Fibroblast of lung (primary cell): ENCODE data around the gene LIPH.

Source experiments
- EZH2 ChIP-seq: IDR thresholded peaks from 2 replicates; pipeline ENCODE4 v1.5.1; 2012; ENCODE audit warnings: low read length, control low read depth, mild to moderate bottlenecking; ENCODE audit errors: missing control alignments
- TF ChIP-seq, protein P1 (sequence below), 2 donors: IDR thresholded peaks in 1 of 2; conservative IDR thresholded peaks in 1 of 2; 1 replicate in 1 of 2; 2 replicates in 1 of 2; pipeline ENCODE4 v1.5.1; 2011 to 2012; ENCODE audit warnings: low read length in 2 of 2, control low read depth in 1 of 2, inconsistent platforms in 1 of 2, low read depth in 1 of 2, mild to moderate bottlenecking in 1 of 2

DNA sequence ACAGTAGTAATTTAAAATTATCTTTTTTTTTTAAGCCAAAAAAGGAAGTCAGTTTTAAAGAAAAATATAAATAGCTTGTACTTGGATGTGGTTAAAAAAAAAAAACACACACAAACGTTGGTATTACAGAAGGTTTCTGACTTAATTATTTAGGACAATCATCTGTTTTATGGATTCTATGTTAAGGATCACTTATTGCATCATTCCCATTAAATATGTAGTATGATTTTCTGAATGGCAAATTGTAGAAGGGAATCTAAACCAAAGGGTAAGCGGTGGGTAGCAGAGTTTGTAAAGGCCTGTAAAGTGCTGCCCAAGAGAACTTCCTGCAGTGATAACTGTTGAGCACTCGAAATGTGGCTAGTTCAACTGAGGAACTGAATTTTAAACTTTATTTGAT, 41.7 kb upstream of the LIPH start:
- TF ChIP-seq, protein P1, sequence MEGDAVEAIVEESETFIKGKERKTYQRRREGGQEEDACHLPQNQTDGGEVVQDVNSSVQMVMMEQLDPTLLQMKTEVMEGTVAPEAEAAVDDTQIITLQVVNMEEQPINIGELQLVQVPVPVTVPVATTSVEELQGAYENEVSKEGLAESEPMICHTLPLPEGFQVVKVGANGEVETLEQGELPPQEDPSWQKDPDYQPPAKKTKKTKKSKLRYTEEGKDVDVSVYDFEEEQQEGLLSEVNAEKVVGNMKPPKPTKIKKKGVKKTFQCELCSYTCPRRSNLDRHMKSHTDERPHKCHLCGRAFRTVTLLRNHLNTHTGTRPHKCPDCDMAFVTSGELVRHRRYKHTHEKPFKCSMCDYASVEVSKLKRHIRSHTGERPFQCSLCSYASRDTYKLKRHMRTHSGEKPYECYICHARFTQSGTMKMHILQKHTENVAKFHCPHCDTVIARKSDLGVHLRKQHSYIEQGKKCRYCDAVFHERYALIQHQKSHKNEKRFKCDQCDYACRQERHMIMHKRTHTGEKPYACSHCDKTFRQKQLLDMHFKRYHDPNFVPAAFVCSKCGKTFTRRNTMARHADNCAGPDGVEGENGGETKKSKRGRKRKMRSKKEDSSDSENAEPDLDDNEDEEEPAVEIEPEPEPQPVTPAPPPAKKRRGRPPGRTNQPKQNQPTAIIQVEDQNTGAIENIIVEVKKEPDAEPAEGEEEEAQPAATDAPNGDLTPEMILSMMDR (conservative IDR thresholded peaks at IDR 0.05 in 1 of 2, IDR thresholded peaks at IDR 0.05 in 1 of 2; ENCODE audit: low read depth in 1 of 2, low read length in 2 of 2), result no peak
- TF ChIP-seq EZH2, result no peak
